Measurements from ENCODE around the gene OR4K5.

GRCh38 chr14:19873178-19873577 is 47.2 kb upstream of the OR4K5 start:
- TF ChIP-seq CTCF (IDR thresholded peaks at IDR 0.05; ENCODE audit: low read depth, low read length, poor library complexity, severe bottlenecking) (no peak), EZH2phosphoT487 (IDR thresholded peaks at IDR 0.05; ENCODE audit: borderline replicate concordance, low read length) (no peak)

Measured in DOHH2 (cell line).